GM12878 (cell line): ENCODE measurements around the gene RAB21. TPM values are rescaled to one million over a fixed set of nuclear protein-coding genes. Genes with fewer than 3 reads are reported as not detected.

Experiments
- ATAC-seq: fragments of 200-7000 bp; cut with Tn5 transposase; 3 replicates; pipeline ENCODE4 v1.9.1; 2020; ENCODE audit warnings: mild to moderate bottlenecking, moderate library complexity
- BruUV-seq: library from RNA; stranded (reverse); fragments of 400-500 nt; replicated peaks from 2 replicates; lab custom pipeline; 2021; lab: Mats Ljungman, UMichigan
- CTCF ChIA-PET: fragments of 300-600 bp; sonication (Branson Sonifier 250); formaldehyde crosslinking; extraction: SDS; loops from one replicate; lab custom pipeline; 2021; ENCODE audit warnings: inconsistent platforms; lab: Yijun Ruan, JAX
- POLR2A ChIA-PET: fragments of 350-600 bp; formaldehyde crosslinking; extraction: SDS; loops from one replicate; lab custom pipeline; 2021; ENCODE audit warnings: inconsistent platforms; lab: Charles Lee
- RAD21 ChIA-PET: fragments of 300-600 bp; sonication (Branson Sonifier 250); formaldehyde crosslinking; loops from one replicate; lab custom pipeline; 2023; ENCODE audit warnings: antibody characterized with exemption; ENCODE audit not compliant: unreplicated experiment; lab: Charles Lee
- SMC1A ChIA-PET: fragments of 300-600 bp; sonication (Branson Sonifier 250); formaldehyde crosslinking; loops from one replicate; lab custom pipeline; 2023; ENCODE audit not compliant: unreplicated experiment, uncharacterized antibody; lab: Charles Lee
- DNase-seq: peaks from one replicate; pipeline ENCODE4 v3.0.0-alpha.2; 2011; ENCODE audit warnings: low read depth, low spot score
- FAIRE-seq: peaks from 3 replicates; lab custom pipeline; 2011; peaks lifted over from hg19 to GRCh38; lab: Jason Lieb, UNC
- H2AFZ ChIP-seq: 2 replicates; pipeline ENCODE4 v1.6.0; 2011; ENCODE audit warnings: low read depth, low read length, control low read depth; ENCODE audit not compliant: control insufficient read depth
- H3K27ac ChIP-seq: 2 replicates; pipeline ENCODE4 v1.5.1; 2011; ENCODE audit warnings: control low read depth; ENCODE audit not compliant: control insufficient read depth, insufficient read depth
- H3K27me3 ChIP-seq, 2 experiments: replicated peaks in 1 of 2; 2 replicates each; pipeline versions ENCODE4 v1.6.0 to v1.6.1; 2011; ENCODE audit warnings: low read length in 1 of 2; ENCODE audit not compliant: control insufficient read depth in 2 of 2, insufficient read depth in 2 of 2
- H3K36me3 ChIP-seq, 2 experiments: 2 replicates each; pipeline ENCODE4 v1.5.1; 2011; ENCODE audit warnings: low read length in 1 of 2; ENCODE audit not compliant: control insufficient read depth in 2 of 2, insufficient read depth in 2 of 2
- H3K4me1 ChIP-seq: 2 replicates; pipeline ENCODE4 v1.6.1; 2011; ENCODE audit warnings: mild to moderate bottlenecking, low read length, moderate library complexity, mixed read lengths; ENCODE audit not compliant: control insufficient read depth, insufficient read depth
- H3K4me2 ChIP-seq: 2 replicates; pipeline ENCODE4 v1.6.0; 2011; ENCODE audit warnings: control low read depth; ENCODE audit not compliant: control insufficient read depth, insufficient read depth
- H3K4me3 ChIP-seq: fragments of 200-600 bp; sonication (generic); 2 replicates; pipeline ENCODE4 v1.5.1; 2016
- H3K79me2 ChIP-seq: 2 replicates; pipeline ENCODE4 v1.6.0; 2011; ENCODE audit warnings: low read length; ENCODE audit not compliant: control insufficient read depth, insufficient read depth
- H3K9ac ChIP-seq: 2 replicates; pipeline ENCODE4 v1.8.0; 2011; ENCODE audit warnings: low read length, control low read depth, mixed read lengths; ENCODE audit not compliant: control insufficient read depth, insufficient read depth
- H3K9me3 ChIP-seq: replicated peaks from 3 replicates; pipeline ENCODE4 v1.5.1; 2011; ENCODE audit warnings: mild to moderate bottlenecking, low read length; ENCODE audit not compliant: control insufficient read depth, insufficient read depth
- H4K20me1 ChIP-seq: 2 replicates; pipeline ENCODE4 v1.6.0; 2011; ENCODE audit not compliant: control insufficient read depth, insufficient read depth
- BCL11A ChIP-seq: IDR thresholded peaks from 2 replicates; pipeline ENCODE4 v1.6.1; 2011; ENCODE audit warnings: low read depth, low read length
- CBX5 ChIP-seq: sonication (generic); IDR thresholded peaks from 2 replicates; pipeline ENCODE4 v1.6.1; 2016; ENCODE audit warnings: low read depth, moderate library complexity, mild to moderate bottlenecking, inconsistent platforms
- CHD1 ChIP-seq: IDR thresholded peaks from 2 replicates; pipeline ENCODE4 v1.6.1; 2012; ENCODE audit warnings: low read depth, low read length, improper control_type of control experiment
- CHD2 ChIP-seq: IDR thresholded peaks from 2 replicates; pipeline ENCODE4 v1.6.1; 2011; ENCODE audit warnings: low read depth, low read length, improper control_type of control experiment, borderline replicate concordance
- CHD4 ChIP-seq: fragments of 200-600 bp; sonication (generic); IDR thresholded peaks from 2 replicates; pipeline ENCODE4 v1.6.1; 2016; ENCODE audit warnings: mild to moderate bottlenecking
- CREM ChIP-seq: IDR thresholded peaks from 2 replicates; pipeline ENCODE4 v1.6.1; 2014; ENCODE audit warnings: antibody characterized with exemption, low read depth
- IKZF2 ChIP-seq, 2 experiments: fragments of 450-650 bp; IDR thresholded peaks; 2 replicates each; pipeline ENCODE4 v1.6.1; 2017; ENCODE audit warnings: mild to moderate bottlenecking in 2 of 2, moderate library complexity in 2 of 2
- IRF4 ChIP-seq: IDR thresholded peaks from 2 replicates; pipeline ENCODE4 v1.6.1; 2011; ENCODE audit warnings: low read depth, low read length
- JUNB ChIP-seq: IDR thresholded peaks from 2 replicates; pipeline ENCODE4 v1.6.1; 2016; ENCODE audit warnings: antibody characterized with exemption, mild to moderate bottlenecking
- PRDM15 ChIP-seq: fragments of 450-650 bp; formaldehyde crosslinking; IDR thresholded peaks from 2 replicates; pipeline ENCODE4 v1.4.0; 2020; ENCODE audit warnings: mild to moderate bottlenecking, moderate library complexity
- RELA ChIP-seq: fragments of 450-650 bp; IDR thresholded peaks from 2 replicates; pipeline ENCODE4 v1.8.0; 2014; ENCODE audit warnings: borderline replicate concordance; ENCODE audit not compliant: partially characterized antibody
- STAT1 ChIP-seq: fragments of 450-650 bp; conservative IDR thresholded peaks from 2 replicates; pipeline ENCODE4 v1.6.1; 2014; ENCODE audit warnings: antibody characterized with exemption, mild to moderate bottlenecking
- USF1 ChIP-seq: IDR thresholded peaks from 2 replicates; pipeline ENCODE4 v1.6.1; 2011; ENCODE audit warnings: borderline replicate concordance, low read depth, mild to moderate bottlenecking, moderate library complexity, mixed read lengths, low read length; ENCODE audit not compliant: insufficient read depth; ENCODE audit errors: extremely low read length
- USF2 ChIP-seq: IDR thresholded peaks from 2 replicates; pipeline ENCODE4 v1.6.1; 2011; ENCODE audit warnings: low read depth, low read length, improper control_type of control experiment, borderline replicate concordance
- YY1 ChIP-seq: IDR thresholded peaks from 2 replicates; pipeline ENCODE4 v1.6.1; 2011; ENCODE audit warnings: low read depth, mild to moderate bottlenecking, low read length
- ZNF24 ChIP-seq: fragments of 450-650 bp; IDR thresholded peaks from 2 replicates; pipeline ENCODE4 v1.6.1; 2017; ENCODE audit warnings: antibody characterized with exemption, mild to moderate bottlenecking
- ZNF592 ChIP-seq: fragments of 450-650 bp; IDR thresholded peaks from 2 replicates; pipeline ENCODE4 v1.6.1; 2017; ENCODE audit warnings: mild to moderate bottlenecking, moderate library complexity
- WGBS: methylation state at CpG from one replicate; pipeline ENCODE4 v1.1.6; 2016; ENCODE audit warnings: low lambda C conversion rate; ENCODE audit not compliant: insufficient replicate concordance, insufficient coverage; ENCODE audit errors: missing lambda C conversion rate; 5-methylcytosine and 5-hydroxymethylcytosine counted together
- in situ Hi-C: fragments of 300-500 bp; cut with MboI; formaldehyde crosslinking; loops from 9 replicates; pipeline ENCODE4 v1.14.3; 2018; ENCODE audit warnings: mixed read lengths
- intact Hi-C: fragments of 100-400 bp; cut with micrococcal nuclease; formaldehyde crosslinking; loops from one replicate; pipeline ENCODE4 v1.14.2; 2022; ENCODE audit not compliant: unreplicated experiment
- polyA plus RNA-seq, 11 experiments: library from polyadenylated mRNA; depleted of rRNA in 4 of 11; unstranded in 6 of 11; stranded (reverse) in 5 of 11; fragments of >200 nt; fragmentation: Nextera tagmentation in 4 of 11; fragmentation: Illumina TruSeq in 1 of 11; extraction: Ambion mirVana in 4 of 11; extraction: Trizol in 1 of 11; gene quantifications; 1 replicate in 1 of 11; 2 replicates in 10 of 11; pipeline versions ENCODE4 v1.2.1 to v1.2.3, GENCODE V29; 2011 to 2016; ENCODE audit warnings: inconsistent platforms in 2 of 11, missing spikeins in 2 of 11, low read depth in 1 of 11
- total RNA-seq, 4 experiments: library from RNA; depleted of rRNA in 3 of 4; stranded (reverse); fragments of >200 nt in 3 of 4; fragmentation: Illumina TruSeq in 1 of 4; extraction: Trizol in 1 of 4; gene quantifications; 2 replicates each; pipeline versions ENCODE4 v1.2.1 to v1.2.3, GENCODE V29; 2013 to 2021

Gene RAB21
- total and polyA plus RNA-seq, 10 of the 15 experiments (the other 5 are each of a cell fraction or from before 2014, with no cell fraction given) = 2.8 to 42.8 (median 16.1) TPM

- Histone ChIP-seq H3K79me2 (no peaks in the 10 kb centered on the region), H2AFZ (no peak overlapping the region), H3K4me3 (no peak overlapping the region), H3K9ac (no peak overlapping the region), H3K4me2 (no peak overlapping the region), H3K4me1 (no peaks in the 10 kb centered on the region), H4K20me1 (no peaks in the 10 kb centered on the region), H3K36me3 (no peaks in the 10 kb centered on the region), H3K9me3 (no peaks in the 10 kb centered on the region), H3K27ac (no peak overlapping the region), H3K27me3 (no peaks in the 10 kb centered on the region)
- DNase-seq (no peak), ATAC-seq (no peak), FAIRE-seq (no peak)
- no TSS peak for BruUV-seq
- ChIA-PET SMC1A (no interaction called here), POLR2A (no interaction called here), RAD21 (no interaction called here), CTCF (interaction anchor here (1.1 kb wide), 1 partner anchor 12 kb away, joined by 3 read pairs; no protein-coding TSS in a partner anchor)
- 82% methylated on average over 4 of the region's 5 CpGs for WGBS
- intact Hi-C loops = no loop called here
- in situ Hi-C loops = loop anchor here (25.0 kb wide), 1 partner anchor 991 kb away; no protein-coding TSS in a partner anchor
- TF ChIP-seq ZNF24 (no peak), STAT1 (no peak), CHD4 (no peak), IRF4 (no peak), CREM (no peak), BCL11A (no peak), RELA (no peak), IKZF2 (IDR thresholded peaks at IDR 0.05) (no peak), CHD2 (no peak), CBX5 (no peak), YY1 (no peak), ZNF592 (no peak), PRDM15 (CRISPR knock-in tag) (no peak), JUNB (no peak), USF1 (no peak), CHD1 (no peak), USF2 (no peak)
Measured at GRCh38 chr12:71727958-71728357, 26.7 kb upstream of the RAB21 start.
